MG63 (cell line): Measurements from ENCODE around the gene DGKI. TPM values are rescaled to one million over a fixed set of nuclear protein-coding genes. Genes with fewer than 3 reads are reported as not detected.
A peak's percentile ranks its signal among the peaks of the same experiment; 100 is the strongest.

Source experiments
- DNase-seq: peaks from one replicate; pipeline ENCODE4 v3.0.0-alpha.2; 2020
- H3K27me3 ChIP-seq: fragments of 250-450 bp; sonication (Bioruptor Pico); 2 replicates; pipeline ENCODE4 v1.5.1; 2020; ENCODE audit warnings: mild to moderate bottlenecking, moderate library complexity
- H3K36me3 ChIP-seq: fragments of 250-450 bp; sonication (Bioruptor Pico); 2 replicates; pipeline ENCODE4 v1.5.1; 2020; ENCODE audit warnings: mild to moderate bottlenecking, moderate library complexity
- H3K4me3 ChIP-seq: fragments of 250-450 bp; sonication (Bioruptor Pico); 2 replicates; pipeline ENCODE4 v1.5.1; 2020; ENCODE audit warnings: mild to moderate bottlenecking, moderate library complexity
- H3K9me3 ChIP-seq: fragments of 250-450 bp; sonication (Bioruptor Pico); 2 replicates; pipeline ENCODE4 v1.5.1; 2020; ENCODE audit warnings: mild to moderate bottlenecking, moderate library complexity
- total RNA-seq: library from RNA; depleted of rRNA; stranded (reverse); fragments of >200 nt; shearing (Covaris generic); gene quantifications from 2 replicates; pipeline ENCODE4 v1.2.3, GENCODE V29; 2014; ENCODE audit warnings: low replicate concordance

Gene DGKI
- total RNA-seq, 1 experiment from 2014 or later: 0.43 TPM

GRCh38 chr7:137591421-137591837, 255.3 kb downstream of the DGKI start:
- Histone ChIP-seq H3K27me3 (no peaks in the 10 kb centered on the region), H3K4me3 (no peak overlapping the region), H3K36me3 (no peaks in the 10 kb centered on the region), H3K9me3 (no peaks in the 10 kb centered on the region)
- peak; percentile 1 for DNase-seq

GRCh38 chr7:137590756-137591305, 255.9 kb downstream of the DGKI start:
- no peaks in the 10 kb centered on the region for H3K36me3 ChIP-seq
- H3K9me3 ChIP-seq: no peaks in the 10 kb centered on the region
- H3K27me3 ChIP-seq: no peaks in the 10 kb centered on the region
- no peak overlapping the region for H3K4me3 ChIP-seq
- no peak for DNase-seq

- Histone ChIP-seq H3K36me3 (no peaks in the 10 kb centered on the region), H3K4me3 (no peak overlapping the region), H3K9me3 (no peaks in the 10 kb centered on the region), H3K27me3 (no peaks in the 10 kb centered on the region)
- DNase-seq: no peak
Measured at GRCh38 chr7:137590071-137590755, 256.6 kb downstream of the DGKI start.

- DNase-seq: no peak
Measured at GRCh38 chr7:137587326-137587725, 259.4 kb downstream of the DGKI start.

GRCh38 chr7:137585591-137585990, 261.2 kb downstream of the DGKI start:
- Histone ChIP-seq H3K4me3 (no peak overlapping the region), H3K36me3 (no peaks in the 10 kb centered on the region)

More at GRCh38 chr7:137587326-137587725, 259.4 kb downstream of the DGKI start:
- Histone ChIP-seq H3K9me3 (no peaks in the 10 kb centered on the region), H3K36me3 (no peaks in the 10 kb centered on the region), H3K27me3 (no peaks in the 10 kb centered on the region), H3K4me3 (no peak overlapping the region)

GRCh38 chr7:137583172-137583571, 263.6 kb downstream of the DGKI start:
- Histone ChIP-seq H3K27me3 (no peaks in the 10 kb centered on the region), H3K4me3 (no peak overlapping the region), H3K9me3 (no peaks in the 10 kb centered on the region), H3K36me3 (no peaks in the 10 kb centered on the region)
- no peak for DNase-seq

More at GRCh38 chr7:137585591-137585990, 261.2 kb downstream of the DGKI start:
- Histone ChIP-seq H3K9me3 (no peaks in the 10 kb centered on the region), H3K27me3 (no peaks in the 10 kb centered on the region)
- no peak for DNase-seq

GRCh38 chr7:137579913-137580640, 266.7 kb downstream of the DGKI start:
- H3K4me3 ChIP-seq: no peak overlapping the region
- no peaks in the 10 kb centered on the region for H3K36me3 ChIP-seq
- no peaks in the 10 kb centered on the region for H3K9me3 ChIP-seq
- no peak for DNase-seq
- no peaks in the 10 kb centered on the region for H3K27me3 ChIP-seq

GRCh38 chr7:137578541-137578940, 268.2 kb downstream of the DGKI start:
- Histone ChIP-seq H3K27me3 (no peaks in the 10 kb centered on the region), H3K36me3 (no peaks in the 10 kb centered on the region), H3K9me3 (no peaks in the 10 kb centered on the region), H3K4me3 (no peak overlapping the region)
- DNase-seq: no peak

GRCh38 chr7:137577184-137577583, 269.6 kb downstream of the DGKI start:
- no peaks in the 10 kb centered on the region for H3K9me3 ChIP-seq
- no peaks in the 10 kb centered on the region for H3K27me3 ChIP-seq
- DNase-seq: no peak
- H3K4me3 ChIP-seq: no peak overlapping the region
- no peaks in the 10 kb centered on the region for H3K36me3 ChIP-seq

- H3K9me3 ChIP-seq: no peaks in the 10 kb centered on the region
- H3K27me3 ChIP-seq: no peaks in the 10 kb centered on the region
- no peak for DNase-seq
- no peak overlapping the region for H3K4me3 ChIP-seq
- no peaks in the 10 kb centered on the region for H3K36me3 ChIP-seq
Measured at GRCh38 chr7:137576481-137576880, 270.3 kb downstream of the DGKI start.

GRCh38 chr7:137574812-137575211, 272.0 kb downstream of the DGKI start:
- no peak overlapping the region for H3K4me3 ChIP-seq
- H3K27me3 ChIP-seq: no peaks in the 10 kb centered on the region
- no peaks in the 10 kb centered on the region for H3K9me3 ChIP-seq
- no peaks in the 10 kb centered on the region for H3K36me3 ChIP-seq
- no peak for DNase-seq

GRCh38 chr7:137572056-137572784, 274.6 kb downstream of the DGKI start:
- Histone ChIP-seq H3K4me3 (no peak overlapping the region), H3K36me3 (no peaks in the 10 kb centered on the region), H3K27me3 (no peaks in the 10 kb centered on the region), H3K9me3 (no peaks in the 10 kb centered on the region)
- DNase-seq: no peak

- DNase-seq: no peak
- Histone ChIP-seq H3K27me3 (no peaks in the 10 kb centered on the region), H3K4me3 (no peak overlapping the region), H3K9me3 (no peaks in the 10 kb centered on the region), H3K36me3 (no peaks in the 10 kb centered on the region)
Measured at GRCh38 chr7:137564677-137565076, 282.1 kb downstream of the DGKI start.

GRCh38 chr7:137563981-137564380, 282.8 kb downstream of the DGKI start:
- Histone ChIP-seq H3K27me3 (no peaks in the 10 kb centered on the region), H3K36me3 (no peaks in the 10 kb centered on the region), H3K4me3 (no peak overlapping the region), H3K9me3 (no peaks in the 10 kb centered on the region)
- no peak for DNase-seq

GRCh38 chr7:137547485-137547884, 299.3 kb downstream of the DGKI start:
- H3K36me3 ChIP-seq: no peaks in the 10 kb centered on the region
- H3K4me3 ChIP-seq: no peak overlapping the region
- DNase-seq: no peak
- no peaks in the 10 kb centered on the region for H3K9me3 ChIP-seq
- no peaks in the 10 kb centered on the region for H3K27me3 ChIP-seq

GRCh38 chr7:137546671-137547070, 300.1 kb downstream of the DGKI start:
- no peaks in the 10 kb centered on the region for H3K9me3 ChIP-seq
- H3K27me3 ChIP-seq: no peaks in the 10 kb centered on the region
- H3K36me3 ChIP-seq: no peaks in the 10 kb centered on the region
- H3K4me3 ChIP-seq: no peak overlapping the region
- DNase-seq: no peak

GRCh38 chr7:137546009-137546408, 300.8 kb downstream of the DGKI start:
- Histone ChIP-seq H3K4me3 (no peak overlapping the region), H3K36me3 (no peaks in the 10 kb centered on the region), H3K27me3 (no peaks in the 10 kb centered on the region), H3K9me3 (no peaks in the 10 kb centered on the region)
- no peak for DNase-seq
